GM12872 (cell line): ENCODE data around the gene TRPC4AP.

Source experiments
- CTCF ChIP-seq: IDR thresholded peaks from 3 replicates; pipeline ENCODE4 v1.5.1; 2011; ENCODE audit warnings: low read depth, mild to moderate bottlenecking, low read length, moderate library complexity; ENCODE audit not compliant: insufficient read depth

Gene TRPC4AP

GRCh38 chr20:34997131-34997561 is 95.5 kb downstream of the TRPC4AP start:
- TF ChIP-seq CTCF, result no peak

GRCh38 chr20:34996243-34997028 is 96.2 kb downstream of the TRPC4AP start:
- TF ChIP-seq CTCF, result no peak

GRCh38 chr20:34995696-34996095 is 96.9 kb downstream of the TRPC4AP start:
- no peak for TF ChIP-seq CTCF

- no peak for TF ChIP-seq CTCF
Measured at GRCh38 chr20:34995192-34995591, 97.4 kb downstream of the TRPC4AP start.

GRCh38 chr20:34994509-34995131 is 98.0 kb downstream of the TRPC4AP start:
- TF ChIP-seq CTCF, result no peak

- no peak for TF ChIP-seq CTCF
Measured at GRCh38 chr20:34993941-34994508, 98.6 kb downstream of the TRPC4AP start.

GRCh38 chr20:34992751-34993417 is 99.7 kb downstream of the TRPC4AP start:
- TF ChIP-seq CTCF, result no peak
